NCI-H2196 treated with DMSO at 0.1 percent for 48 hours (cell line): Measurements from ENCODE around the gene BDH2.
A peak's percentile ranks its signal among the peaks of the same experiment; 100 is the strongest.

Experiments used
- DNase-seq: peaks from one replicate; lab custom pipeline; 2025; ENCODE audit not compliant: unreplicated experiment; lab: John Stamatoyannopoulos, UW

Gene BDH2

DNA sequence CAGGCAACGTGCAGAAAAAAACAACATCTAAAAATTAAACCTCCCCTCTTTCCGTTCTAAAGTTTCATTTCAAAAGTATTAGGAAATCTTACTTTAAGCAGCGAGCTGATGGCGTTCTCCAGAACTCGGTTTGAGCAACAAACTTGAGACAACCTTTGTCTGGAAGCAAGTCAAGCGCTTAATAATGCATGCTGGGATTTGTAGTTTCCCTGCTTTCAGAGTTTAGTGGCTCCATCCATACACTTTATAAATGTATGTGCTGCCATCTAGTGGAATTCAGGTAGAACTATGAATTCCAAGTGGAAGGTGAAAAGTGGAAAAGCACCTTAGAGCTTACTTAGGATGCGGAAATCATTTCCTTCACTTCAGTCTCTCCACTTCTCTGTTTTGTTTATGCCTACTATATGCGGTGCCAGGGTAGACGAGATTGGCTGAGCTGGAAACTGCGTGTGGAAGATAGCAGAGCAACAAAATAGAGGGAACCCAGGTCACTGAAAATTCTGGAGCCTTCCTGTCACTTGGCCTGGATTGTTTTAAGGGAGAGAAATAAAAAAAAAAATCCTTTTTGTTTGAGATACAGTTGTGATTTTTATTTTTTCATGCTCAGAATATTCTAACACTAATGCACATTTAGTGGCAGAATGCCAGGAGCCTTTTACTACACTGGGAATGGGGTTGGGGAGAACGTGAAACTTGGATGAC, at the start of gene BDH2:
Gene BDH2, minus strand, starts transcription at position 144 of the 702 bp plus-strand sequence. CDS start 3,580 bp downstream, outside the sequence.
- peak; percentile 42 for DNase-seq

- DNase-seq, result no peak
These were observed 45.3 kb upstream of the BDH2 start for GRCh38 chr4:103144926-103145325.

DNA sequence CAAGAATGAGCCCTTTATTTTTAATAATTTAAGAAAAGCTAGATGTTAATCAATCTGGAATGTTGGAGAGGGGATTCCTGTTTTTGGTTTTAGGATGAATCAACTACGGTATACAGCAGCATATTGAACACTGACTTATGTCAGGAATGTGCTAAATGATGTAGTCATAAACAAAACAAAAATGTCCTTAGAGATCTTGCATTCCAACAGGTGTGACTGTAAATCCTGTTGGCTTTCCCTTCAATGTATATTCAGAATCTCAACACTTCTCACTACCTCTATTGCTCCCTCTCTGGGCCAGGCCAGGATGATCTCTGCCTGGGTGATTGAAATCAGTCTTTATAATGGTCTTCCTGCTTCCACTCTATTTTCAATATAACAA, 37.8 kb upstream of the BDH2 start:
- DNase-seq, result no peak

GRCh38 chr4:103136671-103137445, 37.2 kb upstream of the BDH2 start:
- DNase-seq, result no peak

DNA sequence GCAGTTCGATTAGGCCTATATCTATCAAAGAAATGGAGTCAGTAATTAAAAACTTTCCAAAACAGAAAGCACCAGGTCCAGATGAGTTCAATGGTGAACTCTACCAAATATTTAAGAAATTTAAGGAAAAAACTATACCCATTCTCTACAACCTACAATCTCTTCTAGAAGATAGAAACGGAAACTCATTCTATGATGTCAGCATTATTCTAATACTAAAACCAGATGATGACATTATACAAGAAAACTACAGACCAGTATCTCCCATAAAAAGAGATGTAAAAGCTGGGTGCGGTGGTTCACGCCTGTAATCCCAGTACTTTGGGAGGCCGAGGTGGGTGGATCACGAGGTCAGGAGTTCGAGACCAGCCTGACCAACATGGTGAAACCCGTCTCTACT, 29.5 kb upstream of the BDH2 start:
- no peak for DNase-seq

DNA sequence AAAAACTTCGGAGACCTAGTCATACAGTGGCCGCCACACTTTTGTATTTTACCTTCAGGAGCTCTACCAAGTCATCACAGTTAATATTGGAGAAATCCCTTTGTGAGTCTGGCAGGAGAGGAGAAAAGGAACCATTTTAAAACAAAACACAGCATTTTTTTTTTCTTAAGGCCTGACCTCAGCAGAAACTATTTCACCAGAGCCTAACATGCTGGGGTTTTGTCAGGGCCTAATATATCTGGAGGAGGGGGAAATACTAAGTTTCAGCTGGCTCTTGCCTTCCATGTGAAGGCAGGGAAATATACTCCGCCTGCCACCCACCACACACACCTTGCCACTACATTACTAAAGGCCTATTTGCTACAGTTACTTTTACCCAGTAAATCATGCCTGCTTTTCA, 26.5 kb upstream of the BDH2 start:
- DNase-seq, result no peak

DNA sequence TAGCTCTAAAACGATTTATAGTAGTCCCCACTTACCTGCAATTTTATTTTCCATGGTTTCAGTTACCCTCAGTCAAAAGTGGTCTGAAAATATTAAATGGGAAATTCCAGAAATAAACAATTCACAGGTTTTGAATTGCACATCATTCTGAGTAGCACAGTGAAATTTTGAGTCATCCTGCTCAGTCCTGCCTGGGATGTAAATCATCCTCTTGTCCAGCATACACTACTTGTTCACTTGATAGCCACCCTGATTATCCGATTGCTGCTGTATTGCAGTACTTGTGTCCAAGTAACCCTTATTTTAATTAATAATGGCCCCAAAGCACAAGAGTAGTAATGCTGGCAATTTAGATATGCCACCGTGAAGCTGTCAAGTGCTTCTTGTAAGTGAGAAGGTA, 23.5 kb upstream of the BDH2 start:
- DNase-seq, result no peak

DNA sequence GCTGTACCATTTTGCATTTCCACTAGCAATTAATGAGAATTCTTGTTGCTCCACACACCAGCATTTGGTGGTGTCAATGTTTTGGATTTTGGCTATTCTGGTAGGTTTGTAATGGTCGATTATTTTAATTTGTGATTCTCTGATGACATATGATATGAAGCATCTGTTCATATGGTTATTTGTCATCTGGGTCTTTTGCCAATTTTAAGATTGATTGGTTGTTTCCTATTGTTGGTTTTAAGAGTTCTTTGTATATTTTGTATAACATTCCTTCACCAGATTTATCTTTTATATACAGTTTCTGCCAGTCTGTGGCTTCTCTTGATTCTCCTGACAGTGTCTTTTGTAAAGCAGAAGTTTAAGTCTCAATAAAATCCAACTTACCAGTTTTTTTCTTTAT, 18.5 kb upstream of the BDH2 start:
- DNase-seq, result no peak

DNA sequence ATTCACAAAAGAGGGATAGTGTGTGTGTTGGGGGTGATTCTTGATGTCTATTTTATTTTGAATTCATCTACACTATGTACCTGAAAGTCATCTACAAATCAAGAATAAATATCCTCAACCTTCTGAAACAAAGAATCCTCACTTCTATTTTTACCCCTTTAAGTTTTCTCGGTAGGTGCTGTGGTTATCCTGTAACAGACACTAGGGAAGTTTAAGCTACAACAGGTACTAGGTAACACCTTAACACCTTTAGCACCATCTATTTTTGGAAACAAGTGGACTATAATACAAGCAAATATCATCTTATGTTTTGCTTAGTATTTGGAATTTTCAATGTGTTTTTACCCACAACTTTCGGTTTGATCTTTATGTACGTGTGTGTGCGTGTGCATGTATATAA, 12.0 kb upstream of the BDH2 start:
- DNase-seq, result no peak

DNA sequence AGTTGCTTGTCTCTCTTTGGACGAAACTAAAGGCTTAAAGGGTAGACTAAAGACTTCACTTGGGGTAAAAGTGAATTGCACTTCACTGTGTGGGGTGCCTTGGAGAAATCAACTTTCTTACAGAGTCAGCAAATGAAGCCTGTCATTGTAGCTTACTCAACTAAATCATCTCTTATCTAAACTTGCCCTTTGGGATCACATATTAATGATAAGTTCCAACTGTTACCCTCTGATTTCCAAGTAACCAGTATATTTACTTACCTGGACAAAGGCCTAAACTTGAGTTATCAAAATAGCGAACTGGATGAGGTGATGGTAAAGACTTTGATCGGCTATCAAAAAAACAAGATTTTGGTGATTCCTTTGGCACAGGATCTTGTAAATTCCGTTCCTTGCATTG, 8.9 kb upstream of the BDH2 start:
- DNase-seq, result no peak

DNA sequence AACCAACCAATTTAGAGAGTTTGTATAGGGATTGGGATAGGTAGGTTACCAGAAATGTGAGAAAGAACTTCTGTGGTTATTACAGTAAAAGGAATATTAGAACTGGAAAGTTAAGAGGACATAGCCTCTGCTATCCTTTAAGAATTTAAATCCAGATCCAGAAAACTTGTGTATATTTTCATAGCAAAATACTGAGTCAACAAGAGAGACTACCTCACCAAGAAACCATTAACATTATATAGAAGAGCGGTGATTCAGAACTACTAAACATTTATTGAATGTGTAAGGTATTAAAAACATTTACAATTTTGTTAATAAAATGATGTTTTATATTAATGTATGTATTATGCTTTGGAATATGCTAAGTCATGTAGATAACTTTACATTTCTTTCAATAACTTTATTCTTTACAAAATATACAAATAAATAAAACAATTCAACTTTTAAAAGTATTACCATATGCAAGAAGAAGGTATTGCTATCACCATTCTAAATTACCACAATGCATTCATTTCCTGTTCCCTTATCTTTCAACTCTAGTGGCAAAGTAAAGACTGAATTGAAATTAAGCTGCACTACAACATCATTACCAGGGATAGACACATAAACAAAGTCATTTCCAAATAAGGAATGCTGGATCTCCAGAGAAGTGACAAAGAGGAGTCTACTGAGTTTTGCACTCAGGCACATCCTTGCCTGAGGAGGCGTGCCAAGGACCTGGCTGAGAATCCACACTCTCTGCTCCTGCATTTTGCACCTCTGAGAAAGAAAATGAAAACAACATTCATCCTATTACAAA, 6.1 kb upstream of the BDH2 start:
- DNase-seq, result no peak

GRCh38 chr4:103104886-103105285, 5.3 kb upstream of the BDH2 start:
- no peak for DNase-seq

DNA sequence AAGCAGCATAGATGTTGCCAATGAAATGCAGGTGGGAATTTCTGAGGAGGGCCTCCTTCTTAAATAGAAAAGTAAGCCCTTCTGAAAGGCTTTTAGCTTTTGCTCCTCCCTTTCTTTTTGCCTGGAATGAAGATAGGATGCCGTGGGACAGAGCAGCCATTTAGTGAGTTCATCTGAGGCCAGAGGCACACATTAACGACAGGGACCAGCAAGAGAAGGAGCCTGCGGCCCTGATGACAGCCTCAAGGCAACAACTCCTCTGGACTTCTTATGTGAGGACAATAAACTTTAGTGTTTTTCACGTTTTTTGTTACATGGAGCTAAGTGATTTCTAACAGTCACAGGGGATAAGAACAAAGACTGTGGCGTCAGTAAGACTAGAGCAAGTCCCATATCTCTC, 1.1 kb upstream of the BDH2 start:
- no peak for DNase-seq

- DNase-seq, result no peak
These were observed 736 bp downstream of the BDH2 start for GRCh38 chr4:103098756-103099440.

DNA sequence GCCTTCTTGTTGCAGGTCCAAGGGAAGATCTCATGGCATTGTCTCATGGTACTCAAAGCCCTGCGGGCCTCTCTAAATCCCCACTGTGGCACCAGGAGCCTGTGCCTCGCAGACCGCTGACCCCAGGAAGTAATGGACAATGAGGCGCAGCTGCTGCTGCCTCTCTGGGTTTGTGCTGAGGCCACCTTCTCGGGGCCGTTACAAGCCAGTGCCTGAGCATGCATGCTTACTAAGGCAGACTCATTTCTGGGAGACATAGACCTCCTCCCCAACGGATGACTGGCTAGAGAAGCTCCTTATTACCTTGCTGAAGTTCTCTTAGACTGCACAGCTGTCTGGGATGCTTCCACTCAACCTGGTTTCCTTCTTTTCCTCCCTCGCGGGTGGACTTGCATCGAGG, 1.3 kb downstream of the BDH2 start:
- no peak for DNase-seq

DNA sequence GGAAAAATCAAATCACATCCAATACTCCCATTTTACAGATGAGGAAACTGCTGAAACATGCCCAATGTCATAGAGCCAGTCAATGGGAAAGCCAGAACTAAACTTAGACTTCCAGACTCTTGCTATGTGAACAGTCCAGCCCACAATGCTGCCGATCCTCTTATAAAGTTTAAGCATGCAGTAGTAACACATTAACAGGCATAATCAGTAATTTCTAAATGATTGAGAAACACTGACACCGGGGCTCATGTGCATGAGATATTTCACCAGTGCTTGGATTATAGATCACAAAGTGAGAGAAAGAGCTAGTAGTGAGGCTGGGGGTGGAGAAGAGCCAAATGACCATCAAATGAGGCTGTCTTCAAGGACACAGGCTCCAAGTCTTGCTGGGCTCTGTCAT, 2.5 kb downstream of the BDH2 start:
- DNase-seq, result no peak

DNA sequence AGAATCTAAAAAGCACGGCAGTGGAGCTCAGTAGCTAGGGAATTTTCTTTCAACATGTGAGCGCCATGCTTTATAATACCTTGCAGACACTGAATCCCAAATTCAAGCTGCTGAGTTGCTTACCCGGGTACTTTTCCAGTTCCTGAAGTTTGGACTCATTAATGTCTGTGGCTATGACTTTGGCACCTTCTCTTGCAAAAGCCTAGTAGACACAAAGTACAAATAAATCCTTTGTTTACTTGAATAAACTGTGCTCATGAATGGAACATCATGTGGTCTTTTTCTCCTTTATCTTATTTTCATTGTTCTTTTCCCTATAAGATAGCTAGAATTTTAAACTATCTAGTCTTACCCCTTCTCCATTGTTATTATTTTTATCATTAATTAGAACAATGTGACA, 4.6 kb downstream of the BDH2 start:
- DNase-seq, result no peak

GRCh38 chr4:103092245-103092644, 7.4 kb downstream of the BDH2 start:
- no peak for DNase-seq

- peak; percentile 16 for DNase-seq
These were observed 7.9 kb downstream of the BDH2 start for GRCh38 chr4:103091601-103092223.

DNA sequence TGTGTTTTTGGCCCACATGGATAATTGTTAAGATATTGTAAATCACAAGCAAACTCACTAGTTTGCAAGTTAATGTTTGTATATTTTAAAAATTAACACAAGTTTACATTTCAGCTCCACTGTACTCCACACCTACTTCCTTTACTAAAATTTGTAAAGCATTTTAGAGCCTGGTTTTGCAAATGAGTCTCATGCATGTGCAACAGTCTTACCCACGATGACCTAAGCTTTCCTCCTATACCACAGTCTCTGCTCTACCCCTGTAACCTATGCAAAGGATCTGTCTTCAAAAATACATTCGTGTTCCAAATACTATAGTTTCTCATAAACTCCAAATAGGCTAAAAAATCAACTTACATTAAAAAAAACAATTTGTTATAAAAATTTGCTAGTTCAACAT, 10.2 kb downstream of the BDH2 start:
- DNase-seq, result no peak

DNA sequence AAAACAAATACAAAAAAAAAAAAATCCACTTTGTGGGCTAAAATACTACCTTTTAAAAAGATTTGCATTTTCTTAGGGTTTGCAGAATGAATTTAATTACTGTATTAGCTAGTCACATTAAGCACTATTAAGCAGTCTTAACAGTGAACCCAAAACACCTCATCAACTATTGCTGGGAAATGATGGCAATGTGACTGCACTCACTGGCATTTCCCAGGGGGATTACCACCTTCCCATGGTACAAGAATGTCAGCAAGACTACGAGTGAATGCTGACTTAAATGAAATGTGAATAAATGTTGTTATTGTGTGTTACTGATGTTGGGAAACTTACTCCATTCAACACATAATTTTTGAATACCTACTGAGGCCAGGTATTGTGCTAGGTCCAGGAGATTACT, 13.1 kb downstream of the BDH2 start:
- DNase-seq, result no peak
